SK-N-SH treated with all-trans-retinoic acid at 6 μM for 48 hours (cell line): ENCODE measurements around the gene FOXR1.

Experiments
- CSDC2 ChIP-seq: fragments of 250-450 bp; sonication (Bioruptor Pico); IDR thresholded peaks from 2 replicates; pipeline ENCODE4 v1.5.0; 2020; ENCODE audit warnings: mild to moderate bottlenecking, moderate library complexity
- ISL1 ChIP-seq: fragments of 250-450 bp; sonication (Bioruptor Pico); IDR thresholded peaks from 2 replicates; pipeline ENCODE4 v2.1.2; 2022; ENCODE audit warnings: mild to moderate bottlenecking, moderate library complexity
- RARB ChIP-seq: fragments of 250-450 bp; sonication (Bioruptor Pico); IDR thresholded peaks from 2 replicates; pipeline ENCODE4 v1.8.0; 2021; ENCODE audit warnings: mild to moderate bottlenecking, moderate library complexity
- ZFP3 ChIP-seq: fragments of 250-450 bp; sonication (Bioruptor Pico); IDR thresholded peaks from 2 replicates; pipeline ENCODE4 v1.5.0; 2020; ENCODE audit warnings: mild to moderate bottlenecking, moderate library complexity
- ZNF8 ChIP-seq: fragments of 450-650 bp; formaldehyde crosslinking; IDR thresholded peaks from 2 replicates; pipeline ENCODE4 v1.5.0; 2020; ENCODE audit warnings: mild to moderate bottlenecking, moderate library complexity

DNA sequence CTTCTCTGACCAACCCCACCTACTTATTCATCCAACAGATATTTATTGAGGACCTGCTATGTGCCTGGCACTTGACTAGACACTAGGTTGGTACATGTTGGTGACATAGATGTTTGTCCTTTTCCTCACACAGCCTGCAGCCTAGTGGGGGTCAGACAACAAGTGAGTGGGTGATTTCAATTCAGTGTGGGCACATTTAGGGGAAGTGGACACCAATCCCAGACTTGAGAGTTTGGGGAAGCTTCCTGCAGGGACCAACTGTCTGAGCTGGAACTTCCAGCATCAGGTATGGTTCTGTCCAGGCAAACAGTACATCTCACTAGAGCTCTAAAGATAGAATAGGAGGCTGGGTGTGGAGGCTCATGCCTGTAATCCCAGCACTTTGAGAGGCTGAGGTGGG lies 40.0 kb upstream of the FOXR1 start:
- TF ChIP-seq ZFP3 (CRISPR knock-in tag) = no peak
- TF ChIP-seq ZNF8 (CRISPR knock-in tag) = no peak
- no peak for TF ChIP-seq CSDC2 (CRISPR knock-in tag)
- TF ChIP-seq RARB (CRISPR knock-in tag) = no peak
- no peak for TF ChIP-seq ISL1 (CRISPR knock-in tag)
